Hematopoietic multipotent progenitor cell (in vitro differentiated cells): ENCODE results near the gene CRKL. TPM values are rescaled to one million over a fixed set of nuclear protein-coding genes. Genes with fewer than 3 reads are reported as not detected.
A peak's percentile ranks its signal among the peaks of the same experiment; 100 is the strongest.

Experiments
- DNase-seq, 3 donors: peaks; one replicate each; pipeline ENCODE4 v3.0.0-alpha.2; 2011 to 2015; ENCODE audit warnings: low read depth in 2 of 3, low spot score in 2 of 3
- total RNA-seq: library from RNA; depleted of rRNA; stranded (reverse); fragments of >200 nt; gene quantifications from one replicate; pipeline ENCODE4 v1.2.3, GENCODE V29; 2012

Gene CRKL
- total RNA-seq, 1 donor = 36.9 TPM

DNA sequence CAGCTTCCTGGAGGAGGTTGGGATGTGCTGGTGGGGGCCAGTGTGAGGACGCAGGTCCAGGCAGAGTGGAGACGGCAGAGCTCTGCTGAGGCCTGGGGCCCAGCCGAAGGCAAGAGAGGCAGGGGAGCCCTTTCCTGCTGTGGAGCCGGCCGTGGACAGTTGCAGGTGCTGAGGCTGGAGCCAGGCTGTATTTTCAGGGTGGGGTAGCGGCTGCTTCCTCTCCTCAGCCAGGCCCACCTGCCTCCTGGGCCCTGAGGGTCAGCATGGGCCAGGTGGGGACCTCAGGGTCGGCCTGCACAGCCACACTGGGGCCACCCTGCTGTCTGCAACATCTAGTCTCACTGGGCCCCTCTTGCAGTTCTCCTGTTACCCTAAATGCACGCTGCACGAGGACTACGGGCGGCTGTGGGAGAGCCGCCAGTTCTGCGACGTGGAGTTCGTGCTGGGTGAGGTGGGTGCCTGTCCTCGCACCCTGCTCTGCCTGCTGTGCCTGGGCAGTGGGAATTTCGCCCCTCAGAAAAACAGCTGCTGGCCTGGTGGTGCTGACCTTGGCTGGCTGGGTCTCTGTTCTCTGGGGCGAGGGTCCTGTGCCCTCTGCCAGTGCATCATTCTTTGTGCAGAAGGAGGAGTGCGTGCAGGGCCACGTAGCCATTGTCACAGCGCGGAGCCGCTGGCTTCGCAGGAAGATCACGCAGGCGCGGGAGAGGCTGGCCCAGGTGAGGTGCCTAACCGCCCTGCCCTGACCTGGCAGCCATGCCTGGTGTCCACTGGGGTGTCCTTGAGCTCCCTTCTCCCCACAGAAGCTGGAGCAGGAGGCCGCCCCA is 76.3 kb downstream of the CRKL start:
- DNase-seq = no peak

DNA sequence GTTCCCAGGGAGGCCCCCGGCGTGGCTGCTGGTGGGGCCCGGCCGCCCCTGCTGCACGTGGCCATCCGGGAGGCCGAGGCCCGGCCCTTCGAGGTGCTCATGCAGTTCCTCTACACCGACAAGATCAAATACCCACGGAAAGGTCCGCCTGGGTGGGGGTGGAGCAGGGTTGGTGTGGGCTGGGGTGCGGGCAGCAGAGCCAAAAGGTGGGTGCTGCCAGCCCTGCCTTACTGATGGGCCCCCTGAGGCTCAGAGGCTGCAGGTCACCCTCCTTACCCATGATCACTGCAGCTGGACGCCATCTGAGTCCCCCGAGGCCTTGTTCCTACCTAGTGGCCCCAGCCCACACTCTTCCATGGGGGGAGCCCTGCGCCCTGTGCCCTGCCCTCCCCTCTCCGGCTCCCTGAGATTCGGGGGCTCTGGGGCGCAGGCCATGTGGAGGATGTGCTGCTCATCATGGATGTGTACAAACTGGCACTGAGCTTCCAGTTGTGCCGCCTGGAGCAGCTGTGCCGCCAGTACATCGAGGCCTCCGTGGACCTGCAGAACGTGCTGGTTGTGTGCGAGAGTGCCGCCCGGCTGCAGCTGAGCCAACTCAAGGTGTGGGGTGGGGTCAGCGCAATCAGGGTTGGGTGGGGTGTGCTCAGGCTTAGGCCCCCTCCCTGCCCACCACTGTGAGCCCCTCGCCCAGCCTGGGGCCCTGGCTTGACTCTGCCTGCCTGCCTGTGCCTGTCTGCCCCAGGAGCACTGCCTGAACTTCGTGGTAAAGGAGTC is 77.1 kb downstream of the CRKL start:
- DNase-seq = no peak

DNA sequence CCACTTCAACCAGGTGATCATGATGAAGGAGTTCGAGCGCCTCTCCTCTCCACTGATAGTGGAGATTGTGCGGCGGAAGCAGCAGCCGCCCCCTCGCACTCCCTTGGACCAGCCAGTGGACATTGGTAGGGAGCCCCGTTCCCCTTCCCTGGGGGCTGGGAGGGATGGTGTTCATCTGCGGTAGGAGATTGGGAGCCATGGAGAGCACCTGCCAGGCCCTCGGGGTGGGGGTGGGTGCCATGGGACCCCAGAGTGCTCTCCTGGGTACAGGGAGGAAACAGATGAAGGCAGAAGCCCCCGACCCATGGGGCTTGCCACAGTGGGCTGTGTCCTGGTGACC is 77.7 kb downstream of the CRKL start:
- no peak for DNase-seq

DNA sequence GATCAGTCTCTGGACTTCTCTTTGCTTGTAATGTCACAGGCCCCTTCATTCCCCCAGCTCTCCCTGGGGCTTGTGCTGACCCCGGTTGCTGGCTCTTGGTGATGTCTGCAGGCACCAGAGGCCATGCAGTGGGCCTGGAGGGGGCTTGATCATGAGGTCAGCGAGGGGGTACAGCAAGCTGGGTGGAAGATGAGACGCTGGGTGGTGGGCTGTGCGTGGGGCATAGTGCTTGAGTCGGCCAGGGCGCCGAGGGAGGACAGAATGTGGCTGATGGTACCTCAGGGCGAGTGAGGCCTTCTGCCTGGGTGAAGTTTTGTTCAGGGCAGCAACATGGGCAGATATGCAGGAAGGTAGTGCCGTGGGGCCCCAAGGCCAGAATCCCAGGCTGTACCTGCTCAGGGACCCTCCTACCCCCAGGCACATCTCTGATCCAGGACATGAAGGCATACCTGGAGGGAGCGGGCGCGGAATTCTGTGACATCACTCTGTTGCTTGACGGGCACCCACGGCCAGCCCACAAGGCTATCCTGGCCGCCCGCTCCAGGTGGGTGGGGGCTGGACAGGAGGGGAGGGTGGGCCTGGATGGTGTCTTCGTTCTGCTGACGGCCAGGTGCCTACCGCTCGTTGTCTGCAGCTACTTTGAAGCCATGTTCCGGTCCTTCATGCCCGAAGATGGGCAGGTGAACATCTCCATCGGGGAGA is 78.3 kb downstream of the CRKL start:
- DNase-seq = no peak

DNA sequence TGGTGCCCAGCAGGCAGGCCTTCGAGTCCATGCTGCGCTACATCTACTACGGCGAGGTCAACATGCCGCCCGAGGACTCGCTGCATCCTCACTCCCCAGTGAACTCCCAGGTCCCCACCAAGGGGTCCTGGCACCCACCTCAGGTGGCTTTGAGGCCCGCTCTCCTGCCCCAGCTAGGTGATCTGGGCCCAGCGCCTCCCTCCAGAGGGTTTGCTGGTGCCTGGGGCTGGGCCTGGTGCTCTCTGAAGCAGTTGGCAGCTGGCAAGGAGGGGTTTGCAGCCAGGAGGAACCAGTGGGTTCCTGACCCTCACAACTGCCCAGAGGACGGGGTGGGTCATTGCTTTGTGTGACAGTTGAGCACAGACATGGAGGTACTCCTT is 78.8 kb downstream of the CRKL start:
- DNase-seq = no peak

DNA sequence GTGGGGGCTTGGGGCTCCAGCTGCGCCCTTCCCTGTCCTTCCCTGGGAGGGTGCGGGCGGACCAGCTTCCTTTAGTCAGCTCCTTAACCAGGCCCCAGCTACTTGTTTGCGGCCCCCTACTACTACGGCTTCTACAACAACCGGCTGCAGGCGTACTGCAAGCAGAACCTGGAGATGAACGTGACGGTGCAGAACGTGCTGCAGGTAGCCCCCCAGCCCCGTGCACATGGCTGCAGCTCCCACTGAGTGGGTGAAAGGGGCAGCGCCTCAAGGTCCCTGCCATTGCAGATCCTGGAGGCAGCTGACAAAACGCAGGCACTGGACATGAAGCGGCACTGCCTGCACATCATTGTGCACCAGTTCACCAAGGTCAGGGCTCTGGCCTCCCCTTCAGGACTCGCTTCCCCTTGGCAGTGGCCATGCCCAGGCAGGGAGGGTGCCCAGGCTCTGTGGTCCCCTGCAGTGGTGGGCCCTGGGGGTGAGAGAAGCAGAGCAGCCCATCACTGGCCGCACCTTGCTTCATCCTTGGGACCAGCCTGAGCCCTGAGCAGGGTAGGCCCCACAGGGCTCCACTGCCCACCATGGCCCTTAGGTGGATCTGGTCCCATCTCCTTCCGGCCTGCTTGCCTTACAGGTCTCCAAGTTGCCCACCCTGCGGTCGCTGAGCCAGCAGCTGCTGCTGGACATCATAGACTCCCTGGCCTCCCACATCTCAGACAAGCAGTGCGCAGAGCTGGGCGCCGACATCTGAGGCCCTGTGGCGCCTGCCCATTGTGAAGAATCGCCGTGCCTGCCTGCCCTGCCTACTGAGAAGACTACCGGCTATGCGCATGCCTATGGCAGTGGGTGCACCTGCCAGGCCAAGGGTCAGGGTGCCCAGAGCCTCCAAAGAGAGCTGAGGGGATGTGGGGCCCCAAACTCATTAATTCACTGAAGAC is 79.7 kb downstream of the CRKL start:
- DNase-seq = no peak

DNA sequence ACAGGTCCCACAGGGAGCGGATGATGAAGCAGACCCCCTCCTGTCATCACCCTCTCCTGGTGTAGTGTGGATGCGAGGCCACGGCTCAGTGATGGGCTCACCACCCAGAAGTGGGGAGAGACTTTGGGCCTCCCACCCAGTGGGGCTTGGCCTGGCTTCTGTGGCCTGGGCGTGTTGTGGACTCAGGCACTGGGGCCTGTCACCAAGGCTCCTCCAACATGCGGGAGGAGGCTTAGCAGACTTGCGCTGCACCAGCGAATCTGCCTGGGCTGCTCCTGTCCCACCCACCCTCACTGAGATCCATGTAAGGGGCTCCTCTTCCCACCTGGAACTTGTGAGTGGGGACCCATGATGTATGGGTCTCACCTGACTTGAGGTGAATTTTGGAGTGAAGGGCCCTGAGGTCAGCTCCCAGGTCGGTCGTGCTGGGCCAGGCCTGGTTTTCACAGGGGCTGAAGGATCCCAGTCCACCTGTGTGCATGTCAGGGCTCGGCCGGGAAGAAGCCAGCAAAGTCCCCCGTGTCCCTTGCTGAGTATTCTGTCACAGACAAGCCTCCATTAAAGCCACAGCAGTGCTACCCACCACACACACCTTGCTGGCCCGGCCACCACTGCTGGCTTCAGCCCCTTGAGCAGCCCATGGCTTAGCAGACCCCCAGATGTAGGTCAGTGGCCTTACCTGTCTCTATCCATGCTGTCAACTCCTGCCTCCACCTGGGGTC is 80.5 kb downstream of the CRKL start:
- no peak for DNase-seq

DNA sequence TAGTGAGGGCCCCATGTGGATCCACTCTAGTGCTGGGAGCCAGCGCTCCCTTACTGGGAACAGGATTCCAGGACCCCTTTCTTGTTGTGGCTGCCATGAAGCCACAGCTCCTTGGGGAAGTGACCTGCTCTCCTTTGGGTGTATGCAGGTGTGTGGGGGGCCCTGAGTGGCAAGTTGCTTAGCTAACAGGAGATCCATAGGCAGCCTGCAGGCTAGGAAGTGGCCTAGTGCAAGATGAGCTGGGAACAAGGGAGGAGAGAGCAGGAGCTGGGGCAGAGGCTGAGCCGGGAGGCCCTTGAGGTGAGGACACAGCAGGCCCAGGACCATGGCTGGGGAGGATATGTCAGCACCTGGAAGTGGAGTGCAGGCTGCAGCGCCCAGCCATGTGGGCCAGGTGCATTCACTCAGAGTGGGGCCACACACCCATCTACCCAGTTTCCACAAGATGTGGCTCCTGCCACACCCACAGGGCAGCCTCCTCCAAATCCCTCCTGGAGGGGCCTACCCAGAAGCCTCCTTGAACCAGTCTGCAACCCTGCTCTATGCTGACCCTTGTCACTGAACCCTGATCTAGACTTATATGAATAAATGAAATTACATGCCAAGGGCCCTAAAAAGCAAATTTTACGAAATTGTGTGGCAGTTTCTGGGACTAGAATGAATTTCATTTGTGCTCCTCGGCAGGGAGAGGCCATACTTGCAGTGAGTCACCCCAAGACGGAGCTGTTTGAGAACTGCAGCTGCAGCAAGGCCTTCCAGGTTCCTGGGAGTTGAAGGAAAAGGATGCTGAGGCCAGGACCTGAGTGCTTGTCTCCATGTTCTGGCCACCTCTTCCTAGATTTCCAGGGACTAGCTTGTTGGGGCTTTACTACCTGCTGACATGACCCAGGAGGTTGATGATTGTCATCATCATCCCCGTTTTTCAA is 81.5 kb downstream of the CRKL start:
- DNase-seq = no peak

DNA sequence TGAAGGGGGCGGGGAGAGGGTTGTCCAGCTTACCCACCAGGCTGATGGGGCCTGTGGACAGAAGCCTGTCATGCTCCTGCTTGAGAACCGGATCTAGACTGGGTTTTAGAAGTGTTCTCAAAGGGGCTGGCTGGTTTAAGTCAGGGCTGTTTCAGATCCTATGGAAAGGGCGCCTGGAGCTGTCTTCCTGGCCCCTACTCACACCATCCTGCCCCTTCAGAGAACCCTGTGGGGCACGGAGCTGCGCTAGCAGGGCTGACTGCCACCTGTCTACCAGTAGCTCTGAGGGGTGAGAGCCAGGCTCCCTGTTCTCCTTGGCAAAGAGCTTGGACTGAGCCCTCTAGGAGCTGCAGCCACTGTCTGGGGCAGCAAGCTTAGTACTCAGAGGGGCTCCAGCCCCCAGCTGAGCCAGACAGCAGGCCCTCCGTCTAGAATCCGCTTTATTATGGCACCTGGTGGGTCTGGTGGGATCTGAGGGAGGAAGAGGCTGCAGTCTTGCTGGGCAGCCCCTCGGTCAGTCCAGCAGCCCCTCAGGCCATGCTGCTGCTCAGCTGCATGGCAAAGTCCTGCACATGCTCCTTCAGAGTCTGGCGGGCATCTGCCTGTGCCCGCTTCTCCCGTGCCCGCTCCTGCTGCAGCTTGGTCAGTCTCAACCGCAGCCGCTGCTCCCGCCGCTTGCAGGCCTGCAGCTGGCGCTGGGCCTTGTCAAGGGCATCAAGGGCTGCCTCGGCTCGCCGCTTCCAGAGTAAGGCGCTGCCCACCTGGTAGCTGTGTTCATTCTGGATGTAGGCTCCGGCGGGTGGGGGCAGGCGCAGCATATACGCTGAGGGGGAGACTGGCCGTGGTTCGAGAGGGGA is 82.4 kb downstream of the CRKL start:
- no peak for DNase-seq

DNA sequence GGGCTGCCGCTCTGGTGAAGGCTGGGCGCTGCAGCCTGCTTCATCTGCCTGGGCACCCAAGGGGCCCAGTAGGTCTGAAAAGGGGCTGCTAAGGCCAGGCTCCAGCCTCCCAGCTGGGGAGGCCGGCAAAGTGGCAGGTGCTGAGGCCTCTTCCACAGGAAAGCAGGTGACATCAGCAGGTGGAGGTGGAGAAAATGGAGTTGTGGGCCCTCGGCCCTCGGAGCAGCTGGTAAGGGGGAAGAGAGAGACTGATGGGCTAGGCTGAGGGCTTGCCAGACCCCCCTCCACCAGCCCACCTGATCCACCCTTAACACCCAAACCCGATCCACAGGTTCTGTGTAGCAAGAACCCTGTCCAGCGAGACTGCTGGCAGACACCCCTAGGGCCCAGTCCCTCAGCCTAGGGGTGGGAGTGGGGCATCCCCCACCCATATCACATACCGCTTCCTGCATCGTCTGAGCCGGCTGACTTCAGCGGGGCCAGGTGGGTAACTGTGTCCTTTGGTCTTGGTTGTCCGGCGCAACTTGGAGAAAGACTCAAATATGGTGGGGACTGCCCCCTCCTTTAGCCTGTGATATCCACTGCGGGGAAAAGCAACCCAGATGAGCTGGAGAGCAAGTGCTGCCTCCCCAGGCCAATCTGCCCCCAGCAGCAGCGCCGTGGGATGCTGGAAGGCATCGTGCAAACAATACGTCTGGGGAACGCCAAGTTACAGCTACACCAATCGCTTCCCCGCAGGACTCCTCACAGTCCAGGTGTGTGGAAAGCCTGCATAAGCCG is 83.2 kb downstream of the CRKL start:
- DNase-seq = no peak

DNA sequence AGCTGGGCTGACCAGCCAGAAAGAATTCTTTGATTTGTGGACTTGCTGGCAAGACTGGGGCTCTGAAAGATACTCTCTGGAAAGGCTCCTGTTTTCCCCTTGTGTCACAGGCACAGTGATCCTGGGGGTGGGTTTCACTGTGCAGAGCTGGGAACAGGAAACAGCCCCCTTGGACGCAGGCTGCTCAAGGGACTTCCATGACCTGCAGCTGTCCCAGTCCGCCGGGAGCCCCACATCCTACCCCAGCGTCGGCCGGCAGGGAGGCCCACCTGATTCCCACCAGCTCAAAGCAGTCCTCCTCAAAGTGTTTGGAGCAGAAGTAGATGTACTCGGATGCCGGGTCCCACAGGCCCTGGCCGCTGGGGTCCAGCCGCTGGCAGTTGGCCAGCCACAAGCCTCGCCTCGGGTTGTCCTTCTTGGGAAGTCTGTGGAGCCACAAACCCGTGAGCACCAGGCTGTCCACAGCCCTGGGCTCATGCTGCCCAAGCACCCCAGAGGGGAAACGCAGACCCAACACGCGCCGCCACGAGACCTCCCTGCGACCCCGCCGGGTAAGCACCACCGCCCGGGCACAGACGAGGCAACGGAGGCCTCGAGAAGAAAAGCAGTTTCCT is 83.9 kb downstream of the CRKL start:
- no peak for DNase-seq

DNA sequence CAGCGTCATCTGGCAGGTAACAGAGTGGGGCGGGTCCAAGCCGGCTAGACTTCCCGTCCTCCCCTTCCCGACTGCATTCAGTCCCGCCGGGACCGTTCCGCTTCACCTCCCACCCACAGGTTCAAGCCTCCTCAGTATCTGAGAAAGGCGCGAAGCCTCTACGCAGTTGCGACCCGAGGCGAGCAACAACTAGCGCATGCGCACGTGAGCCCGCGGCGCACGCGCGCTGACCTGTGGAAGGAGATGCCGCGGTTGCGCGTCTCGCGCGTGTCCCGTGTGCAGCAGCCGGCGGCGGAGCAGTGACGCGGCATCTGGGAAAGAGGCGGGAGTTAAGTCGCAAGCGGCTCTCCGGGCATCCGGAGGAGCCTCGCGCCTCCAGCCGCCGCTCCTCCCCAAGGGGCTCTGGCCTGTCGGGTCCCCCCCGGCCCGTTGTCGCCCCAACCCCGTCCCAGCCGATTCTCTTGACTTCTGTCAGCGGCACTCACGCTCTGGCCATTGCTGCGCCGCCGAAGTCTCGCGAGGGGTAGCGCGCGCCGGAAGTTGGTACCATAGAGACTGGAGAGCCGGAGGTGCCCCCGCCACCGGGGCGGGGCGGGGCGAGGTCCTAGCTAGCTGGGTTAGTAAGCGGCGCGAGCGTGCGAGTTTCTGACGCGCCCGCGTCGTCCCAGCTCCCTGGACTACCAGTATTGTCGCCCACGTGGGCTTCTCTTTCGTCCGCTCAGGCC is 84.6 kb downstream of the CRKL start, which contains the start of gene THAP7:
Gene THAP7 (minus strand): TSS at position 518 of the 725 bp plus-strand sequence. CDS start 207 bp downstream, at position 311.
- peak; percentile 97 to 98 (median 98) for DNase-seq
